ENCODE measurements around the gene WIPF2.
"Not testable (repeated sequence)": the region's sequence is repeated elsewhere in the genome, so short reads cannot be mapped to it uniquely, and the experiment has no call there.

Gene WIPF2

DNA sequence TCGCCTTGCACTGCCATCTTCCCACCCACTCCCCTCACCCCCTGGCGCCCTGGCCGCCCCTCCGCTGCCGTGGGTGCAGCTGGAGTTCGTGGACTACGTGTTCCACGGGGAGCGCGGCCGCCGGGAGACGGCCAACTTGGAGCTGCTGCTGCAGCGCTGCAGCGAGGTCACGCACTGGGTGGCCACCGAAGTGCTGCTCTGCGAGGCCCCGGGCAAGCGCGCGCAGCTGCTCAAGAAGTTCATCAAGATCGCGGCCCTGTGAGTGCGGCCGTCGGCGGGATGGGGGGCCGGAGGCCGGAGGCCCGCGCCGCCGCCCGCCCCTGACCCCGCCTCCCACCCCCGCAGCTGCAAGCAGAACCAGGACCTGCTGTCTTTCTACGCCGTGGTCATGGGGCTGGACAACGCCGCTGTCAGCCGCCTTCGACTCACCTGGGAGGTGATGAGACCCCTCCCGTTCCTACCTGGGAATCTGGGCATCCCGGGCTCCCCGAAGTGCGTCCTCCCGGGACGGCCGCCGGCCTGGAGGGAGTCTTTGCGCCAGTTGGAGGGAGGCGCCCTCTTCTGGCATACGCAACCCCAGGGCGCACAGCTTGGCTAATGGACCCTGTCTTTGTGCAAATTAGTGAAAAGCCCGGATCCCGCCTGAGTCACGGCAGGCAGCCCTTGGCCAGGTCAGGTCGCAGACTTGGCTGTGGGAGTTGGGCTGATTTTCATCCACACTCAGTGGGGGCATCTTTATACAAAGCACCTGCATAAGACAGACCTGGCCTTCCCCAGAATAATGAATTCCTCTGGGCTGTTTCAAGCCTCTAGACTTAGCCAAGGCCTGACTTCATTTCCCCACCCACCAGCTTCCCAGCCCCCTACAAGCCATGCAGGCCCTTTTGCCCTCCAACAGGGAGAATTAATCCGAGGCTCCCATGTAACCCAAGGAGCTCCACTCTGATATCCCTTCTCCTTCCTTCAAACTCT is 27.6 kb upstream of the WIPF2 start:
- peak; percentile 36 to 44 for DNase-seq (ENCODE audit: low read depth in 1 of 2, low spot score in 1 of 2)

DNA sequence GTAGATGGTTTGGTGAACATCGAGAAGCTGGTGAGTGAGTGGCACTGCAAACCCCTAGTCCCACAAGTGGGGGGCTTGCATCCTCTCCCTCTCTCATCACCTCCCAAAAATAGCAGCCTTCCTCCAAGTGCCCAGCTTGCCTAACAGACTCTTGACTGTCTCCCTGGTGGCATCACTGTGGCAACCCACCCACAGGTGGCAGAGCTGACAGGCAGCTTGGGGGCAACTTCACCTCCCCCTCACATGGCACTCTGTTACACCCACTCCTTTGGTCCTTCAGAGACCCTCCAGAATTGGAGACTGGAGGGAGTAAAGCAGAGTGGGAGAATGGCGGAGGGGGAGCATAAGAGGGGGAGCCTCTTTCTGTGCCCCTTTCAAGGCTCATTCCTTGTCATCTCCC is 26.1 kb upstream of the WIPF2 start:
- no peak for DNase-seq (ENCODE audit: low read depth in 1 of 2, low spot score in 1 of 2)

DNA sequence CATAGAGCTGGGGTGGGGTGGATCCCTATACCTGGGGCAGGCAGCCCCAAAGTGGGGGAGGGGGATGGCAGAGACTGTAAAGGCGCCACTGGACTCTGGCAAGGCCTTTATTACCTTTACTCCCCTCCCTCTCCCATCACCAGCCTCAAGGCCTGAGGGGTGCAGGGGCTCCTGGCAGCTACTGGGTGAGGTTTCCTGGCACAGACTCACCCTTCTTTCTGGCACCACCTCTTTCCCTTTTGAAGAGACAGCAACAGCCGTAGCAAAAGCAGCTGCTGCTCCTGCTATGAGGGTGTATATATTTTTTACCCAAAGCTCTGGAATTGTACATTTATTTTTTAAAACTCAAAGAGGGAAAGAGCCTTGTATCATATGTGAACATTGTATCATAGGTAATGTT is 24.3 kb upstream of the WIPF2 start:
- DNase-seq (ENCODE audit: low read depth in 1 of 2, low spot score in 1 of 2) = no peak

DNA sequence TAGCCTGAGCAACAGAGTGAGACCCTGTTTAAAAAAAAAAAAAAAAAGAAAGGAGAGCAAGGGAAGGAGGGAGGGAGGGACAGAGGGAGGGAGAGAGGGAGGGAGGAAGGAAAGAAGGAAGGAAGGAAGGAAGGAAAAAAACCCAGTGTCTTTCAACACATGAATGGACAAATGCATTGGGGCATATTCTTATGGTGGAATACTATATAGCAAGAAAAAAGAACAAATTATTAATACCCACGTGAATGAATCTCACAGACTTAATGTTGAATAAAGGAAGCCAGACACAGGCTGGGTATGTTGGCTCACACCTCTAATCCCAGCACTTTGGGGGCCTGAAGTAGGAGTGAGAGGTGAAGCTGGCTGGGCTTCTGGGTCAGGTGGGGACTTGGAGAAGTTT is 21.6 kb upstream of the WIPF2 start:
- no peak for DNase-seq (ENCODE audit: low read depth in 1 of 2, low spot score in 1 of 2)

DNA sequence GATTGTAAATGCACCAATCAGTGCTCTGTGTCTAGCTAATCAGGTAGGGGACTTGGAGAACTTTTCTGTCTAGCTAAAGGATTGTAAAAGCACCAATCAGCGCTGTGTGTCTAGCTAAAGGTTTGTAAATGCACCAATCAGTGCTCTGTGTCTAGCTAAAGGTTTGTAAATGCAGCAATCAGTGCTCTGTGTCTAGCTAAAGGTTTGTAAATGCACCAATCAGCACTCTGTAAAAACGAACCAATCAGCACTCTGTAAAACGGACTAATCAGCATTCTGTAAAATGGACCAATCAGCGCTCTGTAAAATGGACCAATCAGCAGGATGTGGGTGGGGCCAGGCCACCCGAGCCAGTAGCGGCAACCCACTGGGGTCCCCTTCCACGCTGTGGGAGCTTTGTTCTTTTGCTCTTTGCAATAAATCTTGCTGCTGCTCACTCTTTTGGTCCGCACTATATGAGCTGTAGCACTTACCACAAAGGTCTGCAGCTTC is 21.1 kb upstream of the WIPF2 start:
- DNase-seq (ENCODE audit: low read depth in 1 of 2, low spot score in 1 of 2) = not testable (repeated sequence)

DNA sequence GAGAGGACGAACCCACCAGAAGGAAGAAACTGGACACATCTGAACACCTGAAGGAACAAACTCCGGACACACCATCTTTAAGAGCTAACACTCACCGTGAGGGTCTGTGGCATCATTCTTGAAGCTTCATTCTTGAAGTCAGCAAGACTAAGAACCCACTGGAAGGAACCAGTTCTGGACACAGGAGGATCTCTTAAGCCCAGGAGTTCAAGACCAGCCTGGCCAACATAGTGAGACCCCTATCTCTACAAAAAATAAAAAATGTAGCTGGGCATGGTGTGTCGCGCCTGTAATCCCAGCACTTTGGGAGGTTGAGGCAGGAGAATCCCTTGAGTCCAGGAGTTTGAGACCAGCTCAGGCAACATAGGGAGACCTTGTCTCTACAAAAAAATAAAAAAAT is 20.5 kb upstream of the WIPF2 start:
- DNase-seq (ENCODE audit: low read depth in 1 of 2, low spot score in 1 of 2) = no peak

DNA sequence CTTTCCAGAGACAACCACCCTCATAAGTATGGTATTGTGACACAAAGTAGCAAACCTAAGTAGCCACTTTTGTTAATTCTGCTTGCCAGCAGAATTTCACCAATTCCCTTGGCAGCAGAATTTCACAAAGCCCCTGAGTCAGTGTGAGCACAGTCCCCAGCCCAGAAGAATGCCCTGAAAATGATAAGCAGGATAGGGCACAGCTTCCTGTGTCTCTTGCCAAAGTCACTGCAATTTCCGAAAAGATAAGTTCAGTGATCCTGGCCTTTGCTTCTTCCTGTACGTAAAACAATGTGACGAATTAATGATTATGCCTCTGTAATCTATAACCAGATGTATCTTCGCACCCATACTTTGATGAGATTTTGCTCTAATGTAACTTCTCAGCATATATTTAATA is 16.0 kb upstream of the WIPF2 start:
- DNase-seq (ENCODE audit: low read depth in 1 of 2, low spot score in 1 of 2) = no peak

DNA sequence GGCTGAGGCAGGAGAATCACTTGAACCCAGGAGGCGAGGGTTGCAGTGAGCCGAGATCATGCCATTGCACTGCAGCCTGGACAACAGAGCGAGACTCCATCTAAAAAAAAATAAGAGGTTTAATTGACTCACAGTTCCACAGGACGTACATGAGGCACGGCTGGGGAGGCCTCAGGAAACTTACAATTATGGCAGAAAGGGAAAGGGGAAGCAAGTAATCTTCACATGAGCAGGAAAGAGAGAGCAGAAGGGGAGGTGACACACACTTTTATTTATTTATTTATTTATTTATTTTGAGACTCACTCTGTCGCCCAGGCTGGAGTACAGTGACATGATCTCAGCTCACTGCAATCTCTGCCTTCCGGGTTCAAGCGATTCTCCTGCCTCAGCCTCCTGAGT is 12.9 kb upstream of the WIPF2 start:
- DNase-seq (ENCODE audit: low read depth in 1 of 2, low spot score in 1 of 2) = not testable (repeated sequence)

DNA sequence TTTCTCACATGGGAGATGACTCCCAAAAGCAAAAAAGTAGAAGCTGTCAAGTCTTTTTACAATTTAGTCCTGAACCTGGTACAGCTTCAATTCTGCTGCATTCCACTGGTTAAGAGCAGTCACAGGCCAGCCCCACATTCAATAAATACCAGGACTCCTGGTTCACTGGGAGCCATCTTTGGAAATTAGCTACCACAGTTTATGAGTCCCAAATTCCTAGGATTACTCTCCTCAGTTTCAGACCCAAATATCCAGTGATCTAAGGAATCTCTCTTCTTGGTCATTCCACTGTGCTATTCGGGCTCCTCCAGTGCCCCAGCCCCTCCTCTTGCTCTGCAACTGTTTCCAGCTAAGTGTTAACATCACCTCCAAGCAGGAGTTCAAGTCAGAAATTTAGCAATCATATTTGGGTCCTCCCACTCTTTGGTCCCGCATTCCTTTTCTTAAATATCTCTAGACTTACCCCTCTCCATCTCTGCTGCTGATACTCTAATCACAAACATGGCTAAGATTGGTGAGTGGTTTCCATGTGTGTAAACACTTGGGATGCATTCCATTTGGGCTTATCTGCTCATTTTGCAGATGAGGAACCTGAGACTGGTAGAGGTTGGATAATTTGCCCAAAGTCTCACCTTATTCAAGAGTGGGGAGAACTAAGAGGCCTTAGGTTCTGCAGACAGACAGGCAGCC is 9.6 kb upstream of the WIPF2 start:
- no peak for DNase-seq (ENCODE audit: low read depth in 1 of 2, low spot score in 1 of 2)

DNA sequence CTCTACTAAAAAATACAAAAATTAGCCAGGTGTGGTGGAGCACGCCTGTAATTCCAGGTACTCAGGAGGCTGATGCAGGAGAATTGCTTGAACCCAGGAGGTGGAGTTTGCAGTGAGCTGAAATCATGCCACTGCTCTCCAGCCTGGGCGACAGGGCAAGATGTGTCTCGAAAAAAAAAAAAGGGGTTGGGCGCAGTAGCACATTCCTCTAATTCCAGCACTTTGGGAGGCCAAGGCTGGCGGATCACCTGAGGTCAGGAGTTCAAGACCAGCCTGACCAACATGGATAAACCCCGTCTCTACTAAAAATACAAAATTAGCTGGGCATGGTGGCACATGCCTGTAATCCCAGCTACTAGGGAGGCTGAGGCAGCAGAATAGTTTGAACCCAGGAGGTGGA is 5.2 kb upstream of the WIPF2 start:
- DNase-seq (ENCODE audit: low read depth in 1 of 2, low spot score in 1 of 2) = not testable (repeated sequence)

DNA sequence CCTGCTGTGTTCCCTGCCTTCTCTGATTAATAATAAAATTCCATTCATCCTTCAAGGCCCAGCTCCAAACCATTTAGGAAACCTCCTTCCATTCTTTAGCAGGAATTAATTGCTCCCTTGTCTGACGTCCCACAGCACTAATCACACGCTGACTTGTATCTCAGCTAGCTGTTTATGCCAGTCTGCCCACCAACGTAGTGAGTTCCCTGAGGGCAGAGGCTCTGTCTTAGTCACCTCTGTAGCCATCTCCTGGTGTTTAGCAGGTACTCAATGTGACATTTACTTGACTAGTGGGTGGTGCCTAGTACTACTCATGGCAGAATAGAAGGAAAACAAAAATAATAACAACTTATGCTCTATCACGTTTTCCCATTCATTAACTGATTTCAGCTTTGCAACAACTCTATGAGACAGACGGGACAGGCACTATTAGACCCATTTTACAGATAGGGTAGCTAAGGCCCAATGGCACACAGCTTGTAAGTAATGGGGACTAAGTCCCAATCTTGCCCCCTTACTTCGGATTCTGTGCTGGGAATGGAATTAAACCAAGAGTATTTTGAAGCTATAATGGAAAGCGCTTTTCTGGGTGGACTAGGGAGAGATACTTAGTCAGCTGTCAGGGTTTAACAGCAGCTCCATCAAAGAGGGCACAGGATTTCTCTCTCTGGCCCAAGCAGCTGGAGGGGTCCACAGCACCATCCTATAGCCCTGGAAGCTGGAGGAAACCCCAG is 931 bp upstream of the WIPF2 start:
- no peak for DNase-seq (ENCODE audit: low read depth in 1 of 2, low spot score in 1 of 2)

DNA sequence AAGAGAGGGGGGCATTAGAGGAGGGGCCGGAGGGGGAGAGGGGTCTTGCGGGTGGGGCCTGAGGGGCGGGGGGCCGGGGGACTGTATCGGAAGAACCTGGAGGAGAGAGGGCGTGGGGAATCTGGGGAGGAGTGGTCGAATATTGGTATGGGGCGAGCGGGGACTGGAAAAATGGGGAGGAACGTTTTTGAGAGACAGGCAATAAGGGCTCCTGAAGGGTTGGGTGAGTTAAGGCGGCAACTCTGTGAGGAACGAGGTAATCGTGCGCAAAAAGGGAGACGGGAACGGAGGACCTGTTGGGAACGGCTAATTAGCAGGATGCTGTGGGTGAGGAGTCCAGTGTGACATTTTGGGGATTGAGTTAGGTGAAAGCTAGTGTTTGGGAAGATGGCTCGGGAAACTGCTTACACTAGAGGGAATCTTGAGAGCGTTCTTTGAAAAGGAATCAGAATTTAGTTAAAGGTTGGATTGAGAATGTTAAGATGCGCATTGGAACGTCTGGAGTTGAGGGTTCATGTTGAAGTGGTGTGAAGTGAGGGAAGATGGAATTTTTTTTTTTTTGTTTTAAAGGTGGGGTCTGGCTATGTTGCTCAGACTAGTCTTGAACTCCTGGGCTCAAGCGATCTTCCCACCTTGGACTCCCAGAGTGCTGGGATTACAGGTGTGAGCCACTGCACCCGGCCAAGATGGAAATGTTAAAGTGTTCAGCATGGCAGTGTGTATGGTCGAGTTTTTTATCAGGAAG is 662 bp downstream of the WIPF2 start:
- peak; percentile 4 to 20 for DNase-seq (ENCODE audit: low read depth in 1 of 2, low spot score in 1 of 2)

DNA sequence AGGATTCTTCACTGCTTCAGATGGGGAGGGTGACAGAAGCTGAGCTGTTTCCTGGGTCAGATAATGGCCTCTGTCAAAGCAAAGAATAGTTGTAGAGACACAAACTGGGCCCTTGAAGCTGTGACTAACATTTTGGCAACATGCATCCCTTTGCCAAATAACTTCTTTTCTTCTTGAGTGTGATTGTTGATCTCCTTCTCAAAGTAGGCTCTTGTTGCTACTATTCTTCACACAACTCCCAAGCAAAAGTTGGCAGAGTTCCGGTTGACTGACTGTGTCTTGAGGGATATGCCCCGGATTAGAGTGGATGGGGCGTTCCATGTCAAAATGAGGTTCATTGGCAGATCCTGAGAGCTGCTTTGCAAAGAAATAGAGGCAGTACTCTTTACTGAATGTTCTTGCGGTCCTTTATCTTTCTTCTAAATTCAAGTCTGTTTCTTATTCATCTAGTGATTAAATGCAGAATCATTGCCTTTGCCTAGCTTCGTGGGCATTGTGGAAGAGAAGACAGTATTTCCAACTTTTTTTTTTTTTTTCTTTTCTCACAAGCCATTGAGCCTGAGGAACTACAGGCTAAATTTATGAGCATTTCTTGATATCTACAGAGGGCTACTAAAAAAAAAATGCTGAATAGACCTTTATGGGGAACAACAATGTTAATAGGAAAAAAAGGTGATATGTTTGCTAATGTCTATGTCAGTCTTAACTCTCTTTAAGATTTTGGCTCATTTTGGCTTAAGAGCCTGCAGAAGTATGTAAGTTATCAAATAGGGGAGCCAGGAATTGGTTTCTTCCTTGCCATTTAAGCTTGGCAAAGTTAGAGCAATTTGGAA is 5.8 kb downstream of the WIPF2 start:
- DNase-seq (ENCODE audit: low read depth in 1 of 2, low spot score in 1 of 2) = no peak

DNA sequence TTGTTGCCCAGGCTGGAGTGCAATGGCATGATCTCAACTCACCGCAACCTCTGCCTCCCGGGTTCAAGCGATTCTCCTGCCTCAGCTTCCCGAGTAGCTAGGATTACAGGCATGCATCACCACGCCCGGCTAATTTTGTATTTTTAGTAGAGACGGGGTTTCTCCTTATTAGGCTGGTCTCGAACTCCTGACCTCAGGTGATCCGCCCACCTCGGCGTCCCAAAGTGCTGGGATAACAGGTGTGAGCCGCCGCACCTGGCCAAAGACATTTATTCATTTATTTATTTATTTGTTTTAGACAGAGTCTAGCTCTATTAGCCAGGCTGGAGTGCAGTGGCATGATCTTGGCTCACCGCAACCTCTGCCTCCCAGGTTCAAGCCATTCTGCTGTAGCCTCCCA is 10.0 kb downstream of the WIPF2 start:
- DNase-seq (ENCODE audit: low read depth in 1 of 2, low spot score in 1 of 2) = not testable (repeated sequence)

DNA sequence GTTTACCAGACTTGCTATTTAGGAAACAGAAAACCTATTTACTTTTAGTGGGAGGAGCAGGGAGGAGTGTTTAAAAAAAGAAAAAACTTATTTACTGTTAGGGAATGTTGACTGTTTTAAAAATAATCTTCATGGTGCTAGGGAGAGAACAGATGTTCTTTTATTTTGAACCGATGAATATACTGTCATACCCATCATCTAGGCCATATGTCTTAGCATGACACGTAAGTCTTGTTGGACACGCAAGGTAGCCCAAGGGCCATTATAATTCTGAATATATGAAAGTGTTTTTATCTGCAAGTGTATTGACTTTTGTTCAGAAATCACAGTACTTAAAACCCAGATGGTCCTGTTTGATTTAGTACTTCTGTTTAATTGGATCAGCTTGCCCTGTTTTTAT is 11.6 kb downstream of the WIPF2 start:
- DNase-seq (ENCODE audit: low read depth in 1 of 2, low spot score in 1 of 2) = no peak

DNA sequence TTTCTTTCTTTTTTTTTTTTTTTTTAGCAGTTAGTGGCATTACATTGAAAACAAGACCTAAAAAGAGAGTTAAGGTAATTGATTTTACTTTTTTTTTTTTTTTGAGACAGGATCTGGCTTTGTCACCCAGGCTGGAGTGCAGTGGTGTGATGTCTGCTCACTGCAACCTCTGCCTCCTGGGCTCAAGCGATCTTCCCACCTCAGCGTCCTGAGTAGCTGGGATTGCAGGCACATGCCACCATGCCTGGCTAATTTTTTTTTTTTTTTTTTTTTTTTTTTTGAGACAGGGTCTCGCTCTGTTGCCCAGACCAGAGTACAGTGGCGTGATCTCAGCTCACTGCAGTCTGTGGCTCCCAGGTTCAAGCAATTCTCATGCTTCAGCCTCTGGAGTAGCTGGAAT is 12.8 kb downstream of the WIPF2 start:
- not testable (repeated sequence) for DNase-seq (ENCODE audit: low read depth in 1 of 2, low spot score in 1 of 2)

DNA sequence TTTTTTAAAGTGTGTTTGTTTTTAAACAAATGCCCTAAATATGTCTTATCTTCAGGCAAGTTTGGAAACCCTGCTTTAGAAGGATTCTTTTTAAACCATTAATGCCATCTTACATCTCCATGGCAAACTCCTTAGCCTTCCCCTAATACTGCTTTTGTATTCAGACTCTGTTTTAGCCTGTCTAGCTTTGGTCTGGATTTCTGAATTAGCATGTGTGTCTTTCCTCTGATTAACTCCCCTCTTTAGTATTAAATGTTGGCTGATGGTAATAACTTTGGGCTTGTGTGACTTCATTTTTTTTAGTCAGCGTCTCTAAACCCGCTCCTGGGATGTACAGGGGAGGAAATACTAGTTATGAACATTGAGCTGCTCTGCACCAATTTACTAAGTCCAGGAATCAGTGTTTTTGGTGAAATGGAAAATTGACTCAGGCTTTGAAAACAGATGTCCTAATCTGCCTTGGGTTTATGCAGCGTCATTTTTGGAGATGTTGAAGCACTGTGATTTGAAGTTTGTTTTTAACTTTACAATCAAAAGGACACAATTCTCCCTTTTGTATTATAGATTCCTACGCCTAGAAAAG is 22.2 kb downstream of the WIPF2 start:
- no peak for DNase-seq (ENCODE audit: low read depth in 1 of 2, low spot score in 1 of 2)

DNA sequence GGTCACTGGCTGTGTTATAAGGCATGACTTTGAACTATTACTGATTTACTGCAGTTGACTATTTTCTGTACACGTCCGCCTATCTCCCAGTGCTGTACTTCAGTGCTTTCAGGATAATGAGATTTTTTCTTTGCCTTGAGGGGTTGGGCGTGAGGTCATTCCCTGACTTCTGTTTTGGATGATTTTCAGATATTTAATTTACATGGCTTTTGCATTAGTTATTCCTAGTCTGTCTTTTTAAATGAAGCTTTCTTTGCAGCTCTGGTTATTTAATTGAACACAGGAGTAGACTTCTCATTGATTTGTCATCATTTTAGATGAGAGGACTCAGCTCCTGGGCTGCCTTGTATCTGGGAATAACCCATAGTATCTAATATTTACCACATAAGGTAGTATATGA is 23.7 kb downstream of the WIPF2 start:
- no peak for DNase-seq (ENCODE audit: low read depth in 1 of 2, low spot score in 1 of 2)

DNA sequence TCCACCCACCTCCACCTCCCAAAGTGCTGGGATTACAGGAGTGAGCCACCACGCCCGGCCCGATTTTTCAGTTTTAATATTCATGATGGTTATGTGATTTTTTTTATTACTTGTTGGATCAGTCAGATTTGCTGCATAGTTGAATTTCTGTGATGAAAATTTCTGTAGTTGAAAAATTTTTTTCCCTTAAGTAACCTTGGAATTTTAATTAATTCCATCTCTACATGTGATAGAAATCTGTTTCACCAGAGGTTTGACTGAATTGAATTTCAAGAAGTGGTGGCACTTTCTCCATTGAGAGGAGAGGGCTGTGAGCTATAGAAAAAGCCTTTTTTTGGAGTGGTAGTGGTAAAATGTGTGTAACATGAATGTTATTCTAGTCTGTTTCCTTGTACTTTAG is 24.7 kb downstream of the WIPF2 start:
- no peak for DNase-seq (ENCODE audit: low read depth in 1 of 2, low spot score in 1 of 2)

DNA sequence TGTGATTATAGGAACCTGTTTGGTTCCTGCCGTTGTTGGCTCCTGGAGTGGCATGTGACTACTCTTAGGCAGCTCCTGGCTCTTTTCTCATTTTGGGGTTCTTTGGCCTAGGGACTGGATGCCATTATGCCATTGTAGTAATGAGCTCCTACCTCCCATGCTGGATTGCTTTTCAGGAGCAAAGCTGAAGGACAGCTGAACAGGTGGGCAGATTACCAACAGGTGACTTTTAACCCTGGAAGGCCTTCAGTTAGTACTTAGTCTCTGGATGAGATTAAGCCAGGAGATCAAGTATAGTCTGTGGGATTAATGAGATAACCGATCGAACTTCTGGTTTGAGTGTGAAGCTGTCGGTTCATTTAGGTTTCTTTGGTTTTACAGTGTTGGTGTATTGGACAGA is 25.2 kb downstream of the WIPF2 start:
- no peak for DNase-seq (ENCODE audit: low read depth in 1 of 2, low spot score in 1 of 2)

Data from activated CD4-positive, alpha-beta T cell treated with anti-CD3 and anti-CD28 coated beads, Interleukin-2, amount 50 U/mL, for 24 hours (primary cell).